GM19023 (cell line): Measurements from ENCODE around the gene ATF7.
"Not testable (repeated sequence)": the region's sequence is repeated elsewhere in the genome, so short reads cannot be mapped to it uniquely, and the experiment has no call there.

Experiments used
- ATAC-seq: cut with Tn5 transposase; IDR thresholded peaks from one replicate; pipeline ENCODE4 v1.9.1; 2021; ENCODE audit warnings: mild to moderate bottlenecking, moderate library complexity; ENCODE audit not compliant: unreplicated experiment

Gene ATF7

DNA sequence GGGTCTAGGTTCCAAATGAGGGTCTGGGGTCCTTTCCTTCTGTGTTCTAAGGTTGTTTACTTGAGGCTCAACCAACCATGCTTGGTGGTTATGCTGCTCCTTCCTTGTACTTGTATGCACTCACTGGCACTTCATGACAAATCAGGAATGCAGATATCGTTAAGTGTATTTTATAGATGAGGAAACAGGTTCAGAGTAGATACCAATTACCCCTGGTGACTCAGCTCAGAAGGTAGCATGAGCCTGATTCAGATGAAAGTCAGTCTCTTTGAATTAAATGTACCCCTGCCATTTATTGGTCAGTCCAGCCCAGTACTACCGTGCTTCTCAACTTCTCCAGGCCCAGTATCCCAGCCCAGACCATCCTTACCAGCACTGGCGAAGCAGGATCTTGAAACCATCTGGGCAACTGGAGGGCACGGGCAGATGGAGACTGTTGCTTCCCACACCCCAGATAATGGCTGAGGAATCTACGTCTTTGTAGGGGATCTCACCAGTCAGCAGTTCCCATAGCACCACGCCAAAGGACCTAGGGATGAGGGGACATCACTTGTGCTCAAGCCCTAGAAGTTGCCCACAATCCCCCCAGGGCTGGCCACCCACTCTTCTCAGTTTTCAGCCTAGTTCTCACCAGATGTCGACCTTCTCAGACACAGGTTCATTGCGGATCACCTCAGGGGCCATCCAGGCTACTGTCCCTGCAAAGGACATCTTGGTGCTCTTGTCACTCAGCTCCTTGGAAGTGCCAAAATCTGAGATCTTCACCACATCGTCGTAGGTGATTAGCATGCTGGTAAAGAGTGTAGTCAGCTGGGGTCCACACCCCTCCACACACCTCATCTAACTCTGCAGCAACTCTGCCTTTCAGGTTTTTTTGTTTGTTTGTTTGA is 141.3 kb downstream of the ATF7 start:
- ATAC-seq = no peak

DNA sequence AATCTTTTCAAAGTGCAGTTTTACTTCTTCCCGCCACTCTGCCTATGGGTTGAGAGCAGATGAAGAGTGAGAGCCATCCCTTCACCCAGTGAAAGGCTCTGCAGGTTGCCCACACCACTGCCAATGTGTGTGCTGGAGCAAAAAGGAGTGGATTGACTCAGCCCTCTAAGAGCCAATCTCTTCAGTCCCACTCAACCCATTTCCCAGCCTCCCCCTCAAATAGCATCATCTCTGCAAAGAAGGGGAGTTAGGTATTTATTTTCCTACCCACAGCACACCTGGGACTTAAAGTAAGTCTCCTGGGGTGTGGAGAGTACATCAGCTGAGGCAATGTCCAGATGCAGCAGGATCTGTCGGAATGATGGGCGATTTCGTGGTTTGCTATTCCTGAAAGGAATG is 142.2 kb downstream of the ATF7 start:
- ATAC-seq = no peak

- no peak for ATAC-seq
Observed at GRCh38 chr12:53483225-53483978, 142.8 kb downstream of the ATF7 start.

DNA sequence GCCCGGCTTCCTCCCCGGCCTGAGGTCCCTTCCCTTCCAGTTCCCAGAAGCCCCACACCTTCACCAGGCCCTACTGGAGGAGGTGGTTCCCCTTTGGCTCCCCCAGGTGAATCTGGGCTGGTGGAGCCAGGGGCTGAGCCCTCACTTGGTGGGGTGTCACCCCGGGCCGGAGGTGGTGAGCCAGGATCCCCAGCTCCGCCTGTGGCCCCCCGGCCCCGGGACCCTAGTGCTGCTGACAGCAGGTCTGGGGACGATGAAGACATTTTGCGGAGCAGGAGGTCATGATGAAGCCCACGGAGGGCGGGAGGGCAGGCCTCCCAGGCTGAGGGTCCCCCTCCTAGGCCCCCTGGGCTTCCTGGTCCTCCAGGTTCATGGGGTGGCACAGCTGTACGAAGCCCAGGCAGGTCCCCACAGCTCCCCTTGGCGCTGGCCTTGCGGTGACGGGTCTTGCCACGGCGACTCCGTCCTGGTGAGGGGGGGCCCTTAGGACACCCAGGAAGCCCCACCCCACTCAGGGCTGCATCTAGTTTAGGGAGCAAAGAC is 143.5 kb downstream of the ATF7 start:
- ATAC-seq = no peak

GRCh38 chr12:53481939-53482586 is 144.1 kb downstream of the ATF7 start:
- no peak for ATAC-seq

DNA sequence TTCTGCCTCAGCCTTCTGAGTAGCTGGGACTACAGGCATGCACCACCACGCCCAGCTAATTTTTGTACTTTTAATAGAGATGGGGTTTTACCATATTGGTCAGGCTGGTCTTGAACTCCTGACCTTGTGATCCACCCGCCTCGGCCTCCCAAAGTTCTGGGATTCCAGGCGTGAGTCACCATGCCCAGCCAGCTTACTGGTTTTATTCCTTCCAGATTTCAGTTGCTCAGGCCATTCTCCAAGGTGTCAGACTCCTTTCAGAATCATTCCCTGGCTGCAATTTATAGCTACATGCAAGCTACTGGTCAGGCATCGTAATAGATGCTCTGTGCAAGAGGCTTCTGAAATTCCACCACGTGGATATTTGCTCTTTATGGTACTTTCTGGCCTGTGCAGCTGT is 144.7 kb downstream of the ATF7 start:
- ATAC-seq = not testable (repeated sequence)

DNA sequence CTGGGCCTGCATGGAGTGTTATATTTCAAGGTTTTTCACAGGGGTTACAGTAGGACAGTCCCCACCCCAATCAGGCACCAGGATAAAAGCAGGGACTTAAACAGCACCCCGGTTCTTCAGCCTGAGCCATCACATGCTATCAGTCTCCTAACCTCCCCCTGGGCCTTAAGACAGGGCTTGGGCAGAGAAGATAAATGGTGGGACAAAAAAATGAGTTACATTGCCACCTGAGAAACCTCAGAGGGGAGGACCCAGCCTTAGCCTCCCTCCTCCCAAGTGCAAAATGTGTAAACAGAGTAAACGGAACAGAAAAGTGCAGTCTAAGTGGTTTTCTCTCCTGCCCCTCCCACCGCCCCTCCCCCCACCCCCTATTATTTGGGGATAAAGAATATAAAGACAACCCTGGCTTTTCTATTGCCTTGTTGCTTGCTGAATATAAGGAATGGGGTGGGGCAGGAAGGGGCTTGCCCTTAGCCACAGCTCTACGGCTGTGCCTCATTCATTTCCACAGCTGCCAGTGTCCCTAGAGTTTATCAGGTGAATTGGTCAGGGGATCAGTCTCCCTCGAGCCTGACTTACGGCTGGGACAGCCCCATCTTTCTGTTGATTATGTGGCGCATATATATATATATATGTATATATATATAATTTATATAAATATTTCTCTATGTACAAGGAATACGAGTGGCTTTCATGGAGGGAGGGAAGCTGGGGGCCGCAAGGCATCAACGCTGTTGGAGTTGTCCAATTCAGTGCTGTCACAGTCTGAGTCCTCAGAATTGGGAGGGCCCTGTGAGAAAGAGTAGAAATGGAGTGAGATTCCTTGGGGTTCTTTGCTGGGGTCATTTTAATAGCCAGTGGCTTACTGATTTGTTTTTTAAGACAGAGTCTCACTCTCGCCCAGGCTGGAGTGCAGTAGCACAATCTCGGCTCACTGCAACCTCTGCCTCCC is 145.4 kb downstream of the ATF7 start:
- no peak for ATAC-seq

- no peak for ATAC-seq
Observed at GRCh38 chr12:53479331-53479730, 146.9 kb downstream of the ATF7 start.

DNA sequence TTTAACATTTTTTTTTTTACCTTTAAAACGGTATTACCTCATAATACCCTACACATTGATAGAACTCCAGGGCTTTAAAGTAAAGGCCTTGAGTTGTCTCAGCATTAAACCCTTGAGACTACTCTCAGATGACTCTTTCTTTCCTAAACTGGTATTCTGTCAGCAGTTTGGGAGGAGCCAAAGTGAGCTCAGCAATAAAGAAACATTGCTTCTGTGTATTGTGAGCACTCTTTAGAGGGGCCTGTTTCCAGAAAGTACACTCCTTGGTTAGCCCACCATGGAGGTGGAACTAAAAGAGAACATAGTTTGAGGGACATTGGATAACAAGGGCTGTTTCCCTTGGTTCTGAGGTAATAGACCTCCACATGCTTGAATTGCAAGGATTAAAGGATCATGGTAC is 147.3 kb downstream of the ATF7 start:
- no peak for ATAC-seq

DNA sequence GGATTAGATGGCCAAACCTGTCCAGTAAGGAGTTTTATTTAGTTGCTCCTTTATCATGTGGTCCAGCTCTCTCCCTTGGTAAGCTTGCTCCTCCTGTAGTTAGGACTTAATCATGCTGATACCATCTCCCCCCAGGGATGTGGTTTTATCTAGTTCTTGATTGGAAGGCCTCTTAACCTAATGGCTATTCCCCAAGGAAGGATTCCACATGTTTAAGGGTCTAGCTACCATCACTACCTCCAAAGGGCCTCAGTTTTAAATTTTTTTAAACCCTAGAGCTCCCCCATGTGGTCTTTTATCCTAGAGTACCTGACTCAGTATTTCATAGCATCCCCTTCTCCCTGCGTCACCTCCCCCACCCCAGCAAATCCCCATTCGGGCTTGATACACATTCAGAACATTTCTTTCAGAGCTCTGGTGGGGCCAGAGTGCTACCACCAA is 149.4 kb downstream of the ATF7 start:
- ATAC-seq = no peak

- ATAC-seq = no peak
Observed at GRCh38 chr12:53474819-53475218, 151.4 kb downstream of the ATF7 start.

- no peak for ATAC-seq
Observed at GRCh38 chr12:53474077-53474476, 152.1 kb downstream of the ATF7 start.

GRCh38 chr12:53472056-53472582 is 154.1 kb downstream of the ATF7 start:
- ATAC-seq = no peak

GRCh38 chr12:53468282-53468681 is 157.9 kb downstream of the ATF7 start:
- ATAC-seq = no peak

DNA sequence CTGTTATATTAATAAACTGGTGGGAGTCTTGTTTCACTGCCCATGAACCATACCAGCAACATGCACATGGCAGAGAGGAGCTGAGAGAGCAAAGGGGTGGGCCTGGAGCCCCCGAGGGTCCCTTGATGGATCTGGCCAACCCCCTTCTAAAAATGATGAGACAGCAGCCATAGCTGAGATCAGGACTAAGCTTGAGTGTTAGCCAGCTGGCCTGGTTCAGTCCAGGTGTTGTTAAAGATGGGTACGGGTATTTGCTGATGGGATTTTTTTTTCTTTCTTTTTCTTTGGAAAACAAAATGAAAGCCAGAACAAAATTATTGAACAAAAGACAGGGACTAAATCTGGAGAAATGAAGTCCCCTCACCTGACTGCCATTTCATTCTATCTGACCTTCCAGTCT is 158.3 kb downstream of the ATF7 start:
- ATAC-seq = no peak

DNA sequence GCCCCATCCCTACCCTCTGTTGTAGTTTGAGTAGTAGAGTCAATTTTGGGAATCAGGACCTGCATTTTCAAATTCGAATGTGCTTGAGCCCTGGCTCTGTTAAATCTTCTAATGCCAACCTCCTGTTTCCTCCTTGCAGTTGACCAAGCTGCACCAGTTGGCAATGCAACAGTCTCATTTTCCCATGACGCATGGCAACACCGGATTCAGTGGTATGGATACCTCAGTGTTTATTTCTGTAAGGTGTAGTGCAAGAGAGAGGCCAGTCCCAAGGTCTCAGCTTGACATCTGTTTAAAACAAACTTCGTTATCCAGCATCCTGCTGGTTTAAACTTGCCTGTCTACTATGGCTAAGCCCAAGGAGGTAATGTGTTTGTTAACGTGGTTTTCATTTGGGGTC is 159.1 kb downstream of the ATF7 start:
- ATAC-seq = no peak

DNA sequence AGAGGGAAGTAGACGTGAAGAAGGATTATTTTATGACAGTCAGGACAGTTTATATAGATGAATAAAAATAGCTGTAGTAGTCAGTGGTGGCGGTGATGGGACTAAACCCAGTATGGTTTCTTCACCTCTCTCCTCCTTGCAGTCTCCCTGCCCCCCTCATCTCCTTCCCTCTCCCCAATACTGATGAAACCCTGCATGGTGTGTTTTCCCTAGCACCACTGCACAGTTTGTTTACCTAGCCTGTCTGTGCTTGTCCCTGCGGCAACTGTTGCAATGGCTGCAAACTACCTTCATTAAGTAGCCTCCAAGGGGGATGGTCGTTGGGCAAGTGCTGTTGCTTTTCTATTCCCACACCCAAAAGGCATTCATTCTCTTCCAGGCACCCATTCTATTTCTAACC is 159.5 kb downstream of the ATF7 start:
- no peak for ATAC-seq

GRCh38 chr12:53465679-53466078 is 160.5 kb downstream of the ATF7 start:
- ATAC-seq = no peak

- no peak for ATAC-seq
Observed at GRCh38 chr12:53464685-53465418, 161.3 kb downstream of the ATF7 start.
